Heart left ventricle (tissue), 16 donors: ENCODE data around the gene ZNF630. TPM values are rescaled to one million over a fixed set of nuclear protein-coding genes. Genes with fewer than 3 reads are reported as not detected.
"Not testable (repeated sequence)": the region's sequence is repeated elsewhere in the genome, so short reads cannot be mapped to it uniquely, and the experiment has no call there.

Experiments used
- ATAC-seq, 4 donors: fragments of 200-7000 bp; cut with Tn5 transposase; one replicate each; pipeline ENCODE4 v1.9.1; 2020 to 2022; ENCODE audit warnings: moderate library complexity in 4 of 4, mild to moderate bottlenecking in 3 of 4, moderate number of reproducible peaks in 1 of 4
- DNase-seq, 5 donors: peaks; one replicate each; pipeline ENCODE4 v3.0.0-alpha.2; 2020
- H3K27ac ChIP-seq, 12 donors: fragments of 200-600 bp; sonication (generic) in 4 of 12; one replicate each; pipeline versions ENCODE4 v1.5.0 to v1.8.0; 2016 to 2022; ENCODE audit warnings: mild to moderate bottlenecking in 2 of 12
- H3K27me3 ChIP-seq, 9 donors: fragments of 200-600 bp; sonication (generic) in 2 of 9; one replicate each; pipeline versions ENCODE4 v1.5.1 to v1.8.0; 2016 to 2022; ENCODE audit warnings: mild to moderate bottlenecking in 3 of 9
- H3K36me3 ChIP-seq, 9 donors: fragments of 200-600 bp; sonication (generic) in 2 of 9; one replicate each; pipeline versions ENCODE4 v1.5.0 to v1.8.0; 2018 to 2022; ENCODE audit warnings: mild to moderate bottlenecking in 2 of 9
- H3K4me1 ChIP-seq, 12 donors: fragments of 200-600 bp; sonication (generic) in 4 of 12; one replicate each; pipeline versions ENCODE4 v1.5.0 to v1.8.0; 2016 to 2022; ENCODE audit warnings: mild to moderate bottlenecking in 3 of 12
- H3K4me3 ChIP-seq, 12 donors: fragments of 200-600 bp; sonication (generic) in 4 of 12; one replicate each; pipeline versions ENCODE4 v1.5.0 to v1.8.0; 2017 to 2022; ENCODE audit warnings: mild to moderate bottlenecking in 9 of 12, moderate library complexity in 4 of 12
- H3K9me3 ChIP-seq, 12 donors: fragments of 200-600 bp; sonication (generic) in 4 of 12; one replicate each; pipeline versions ENCODE4 v1.5.0 to v1.8.0; 2016 to 2022; ENCODE audit warnings: mild to moderate bottlenecking in 1 of 12
- CTCF ChIP-seq, 12 donors: fragments of 200-600 bp; sonication (generic) in 4 of 12; IDR thresholded peaks; one replicate each; pipeline versions ENCODE4 v1.5.0 to v1.8.0; 2018 to 2022; ENCODE audit warnings: antibody characterized with exemption in 12 of 12, mild to moderate bottlenecking in 5 of 12
- POLR2A ChIP-seq, 2 donors: fragments of 450-650 bp; IDR thresholded peaks; one replicate each; pipeline ENCODE4 v1.6.1; 2017; ENCODE audit warnings: antibody characterized with exemption in 2 of 2, mild to moderate bottlenecking in 2 of 2, moderate library complexity in 2 of 2
- WGBS, 4 donors: extraction: QIAGEN DNeasy Blood & Tissue Kit in 2 of 4; methylation state at CpG; one replicate each; pipeline versions ENCODE4 v1.1.5 to v1.1.7; 2013 to 2018; 5-methylcytosine and 5-hydroxymethylcytosine counted together
- intact Hi-C, 10 donors: fragments of 100-400 bp; cut with DNase I; formaldehyde crosslinking; loops; one replicate each; pipeline versions ENCODE4 v1.11.1 to v1.14.2; 2022
- polyA plus RNA-seq, 2 donors: library from polyadenylated mRNA; stranded (reverse); fragments of 200-250 nt; gene quantifications; one replicate each; pipeline ENCODE4 v1.2.3, GENCODE V29; 2013
- total RNA-seq, 9 donors: library from RNA; depleted of rRNA in 2 of 9; stranded (reverse); fragments of >200 nt in 2 of 9; fragmentation: NEBNext Ultra II Directional in 3 of 9; extraction: Animal tissue kit (Norgen Biotek cat#: 25700) in 3 of 9; gene quantifications; one replicate each; pipeline versions ENCODE4 v1.1.0 to v1.2.4, GENCODE V29; 2016 to 2023
- donor health status: ischemic (EF 13 %, LVEDD 7.1; RV severe dilation, severe dysfunction).
- donor health status: healthy with polysubstance abuse.
- donor health status: DM: no; HTN: yes; CAD: no.
- donor health status: DM: no; HTN: no; CAD: no.
- donor health status: ischemic (EF 25% LVEDD 6.9; RV normal size, moderate dysfunction).
- donor health status: ischemic (EF 25% LVEDD 5.7; RV mildly dilated, moderate dysfunction).
- donor health status: healthy.
- donor health status: DM: yes; HTN: yes; CAD: no.
- donor health status: ischemic (EF 35%, LVEDD 5.7; RV mildly dilated, moderate dysfunction).
- donor health status: nonischemic (EF 11% LVEDD 7.7; RV severe dilation, severe dysfunction).
- donor health status: DM: yes; HTN: yes; CAD: no.
- donor health status: PGD.
- donor health status: ischemic (EF 29% LVEDD 5.4; RV normal size, mild dysfunction).
- donor health status: nonischemic (EF 23%, LVEDD 6.1; RV moderate dilation, normal function).

ZNF630 gene
- total and polyA plus RNA-seq, 11 donors, result 1.3 to 4.3 (median 2.3) TPM

GRCh38 chrX:48030237-48030636 is 41.2 kb downstream of the ZNF630 start:
- Histone ChIP-seq H3K4me3 (no peak overlapping the region), H3K27me3 (no peaks in the 10 kb centered on the region), H3K9me3 (peaks cover 0 to 3% (median 0%) of the 10 kb centered on the region in 12 donors), H3K4me1 (peaks cover 0 to 7% (median 0%) of the 10 kb centered on the region in 12 donors), H3K36me3 (no peaks in the 10 kb centered on the region), H3K27ac (no peak overlapping the region)
- WGBS, 4 donors, result 76 to 93% (median 91%) methylated on average over 4 to 10 of the region's 10 CpGs
- no peak for TF ChIP-seq CTCF (IDR thresholded peaks at IDR 0.05)
- TF ChIP-seq POLR2A (IDR thresholded peaks at IDR 0.05), result no peak
- ATAC-seq (no peak), DNase-seq (no peak)
- intact Hi-C loops, result no loop called here

GRCh38 chrX:48028091-48028490 is 43.3 kb downstream of the ZNF630 start:
- WGBS, 4 donors, result 91 to 96% (median 94%) methylated on average over 6 to 8 of the region's 8 CpGs
- intact Hi-C loops, result loop anchor here in 9 of 10 donors (5.0 to 10.0 kb wide), 10 partner anchors 171 to 833 kb away; partner anchors contain the start of genes ARAF (in 3 of the 9), ELK1 (in 3 of the 9), UXT (in 3 of the 9) and ZNF81 (in 3 of the 9)
- no peak for ATAC-seq
- H3K36me3 ChIP-seq, result no peaks in the 10 kb centered on the region
- no peaks in the 10 kb centered on the region for H3K9me3 ChIP-seq
- no peak for TF ChIP-seq POLR2A (IDR thresholded peaks at IDR 0.05)
- H3K27me3 ChIP-seq, result no peaks in the 10 kb centered on the region
- DNase-seq, result no peak
- H3K27ac ChIP-seq, result no peak overlapping the region
- H3K4me3 ChIP-seq, result no peak overlapping the region
- peaks cover 0 to 9% (median 1%) of the 10 kb centered on the region in 12 donors for H3K4me1 ChIP-seq

- not testable (repeated sequence) for H3K27ac ChIP-seq, H3K9me3 ChIP-seq, H3K36me3 ChIP-seq, H3K27me3 ChIP-seq, H3K4me1 ChIP-seq, DNase-seq, H3K4me3 ChIP-seq, ATAC-seq
- intact Hi-C loops, result loop anchor here in 9 of 10 donors (2.0 to 10.0 kb wide), 11 partner anchors 170 to 833 kb away; partner anchors contain the start of genes ARAF (in 3 of the 9), ELK1 (in 3 of the 9), UXT (in 3 of the 9) and ZNF81 (in 3 of the 9)
- 39 to 79% (median 69%) methylated on average over 3 to 4 of the region's 4 CpGs for WGBS, 4 donors
Measured at GRCh38 chrX:48027545-48027944, 43.9 kb downstream of the ZNF630 start.

- Histone ChIP-seq H3K4me1 (peaks cover 0 to 9% (median 1%) of the 10 kb centered on the region in 12 donors), H3K4me3 (no peak overlapping the region), H3K36me3 (no peaks in the 10 kb centered on the region), H3K27ac (peak overlapping the region in 5 of 12 donors; percentile 22 to 49 (median 45)), H3K27me3 (no peaks in the 10 kb centered on the region), H3K9me3 (no peaks in the 10 kb centered on the region)
- intact Hi-C loops, result loop anchor here in 9 of 10 donors (5.0 to 10.0 kb wide), 10 partner anchors 168 to 831 kb away; partner anchors contain the start of genes ARAF (in 3 of the 9), ELK1 (in 3 of the 9), UXT (in 3 of the 9) and ZNF81 (in 3 of the 9)
- ATAC-seq (peak; percentile 33 to 73 (median 62)), DNase-seq (peak in 3 of 5 donors; percentile 33 to 41 (median 39))
- WGBS, 4 donors, result 1 to 27% (median 6%) methylated on average over 7 of the region's 7 CpGs
- TF ChIP-seq POLR2A (IDR thresholded peaks at IDR 0.05) (no peak), CTCF (IDR thresholded peaks at IDR 0.05) (peak; percentile 40 to 67 (median 53))
Measured at GRCh38 chrX:48025561-48025960, 45.9 kb downstream of the ZNF630 start.

GRCh38 chrX:48022738-48023137 is 48.7 kb downstream of the ZNF630 start:
- 76 to 98% (median 89%) methylated on average over 3 of the region's 3 CpGs for WGBS, 4 donors
- Histone ChIP-seq H3K27me3 (no peaks in the 10 kb centered on the region), H3K36me3 (no peaks in the 10 kb centered on the region), H3K4me1 (peaks cover 0 to 9% (median 1%) of the 10 kb centered on the region in 12 donors), H3K4me3 (no peak overlapping the region), H3K27ac (no peak overlapping the region), H3K9me3 (no peaks in the 10 kb centered on the region)
- no peak for DNase-seq
- no peak for ATAC-seq
- intact Hi-C loops, result loop anchor here in 9 of 10 donors (5.0 to 10.0 kb wide), 7 partner anchors 185 to 828 kb away; partner anchors contain the start of genes ARAF (in 4 of the 9), ZNF81 (in 4 of the 9), ELK1 (in 3 of the 9) and UXT (in 3 of the 9)
- TF ChIP-seq CTCF (IDR thresholded peaks at IDR 0.05), result no peak
- no peak for TF ChIP-seq POLR2A (IDR thresholded peaks at IDR 0.05)
